Rectal smooth muscle tissue (tissue), 1 donor: ENCODE data around the gene MPO.

Source experiments
- H3K27ac ChIP-seq: one replicate; pipeline ENCODE4 v1.7.0; 2013; ENCODE audit warnings: low read depth, low read length, inconsistent platforms
- H3K27me3 ChIP-seq: one replicate; pipeline ENCODE4 v1.7.0; 2013; ENCODE audit warnings: low read length; ENCODE audit not compliant: control insufficient read depth, insufficient read depth
- H3K36me3 ChIP-seq: one replicate; pipeline ENCODE4 v1.7.0; 2013; ENCODE audit warnings: low read length; ENCODE audit not compliant: control insufficient read depth, insufficient read depth
- H3K4me1 ChIP-seq: one replicate; pipeline ENCODE4 v1.7.0; 2013; ENCODE audit warnings: low read length; ENCODE audit not compliant: control insufficient read depth, insufficient read depth
- H3K4me3 ChIP-seq: one replicate; pipeline ENCODE4 v1.7.0; 2013; ENCODE audit warnings: low read length
- H3K9ac ChIP-seq: one replicate; pipeline ENCODE4 v1.7.0; 2013; ENCODE audit warnings: low read length

Gene MPO

GRCh38 chr17:58307468-58308172 is 26.9 kb upstream of the MPO start:
- no peak overlapping the region for H3K27ac ChIP-seq
- H3K27me3 ChIP-seq: no peaks in the 10 kb centered on the region
- no peak overlapping the region for H3K4me3 ChIP-seq
- H3K4me1 ChIP-seq: no peaks in the 10 kb centered on the region
- H3K9ac ChIP-seq: no peak overlapping the region
- no peaks in the 10 kb centered on the region for H3K36me3 ChIP-seq

GRCh38 chr17:58306131-58306951 is 25.6 kb upstream of the MPO start:
- H3K4me3 ChIP-seq: no peak overlapping the region
- H3K27me3 ChIP-seq: no peaks in the 10 kb centered on the region
- no peak overlapping the region for H3K27ac ChIP-seq
- no peaks in the 10 kb centered on the region for H3K4me1 ChIP-seq
- H3K36me3 ChIP-seq: no peaks in the 10 kb centered on the region
- H3K9ac ChIP-seq: no peak overlapping the region

- Histone ChIP-seq H3K36me3 (no peaks in the 10 kb centered on the region), H3K9ac (no peak overlapping the region), H3K27ac (no peak overlapping the region), H3K4me3 (no peak overlapping the region), H3K4me1 (no peaks in the 10 kb centered on the region), H3K27me3 (no peaks in the 10 kb centered on the region)
These were observed 24.9 kb upstream of the MPO start for GRCh38 chr17:58305626-58306025.

GRCh38 chr17:58304750-58305486 is 24.2 kb upstream of the MPO start:
- no peaks in the 10 kb centered on the region for H3K27me3 ChIP-seq
- no peak overlapping the region for H3K4me3 ChIP-seq
- H3K36me3 ChIP-seq: no peaks in the 10 kb centered on the region
- no peaks in the 10 kb centered on the region for H3K4me1 ChIP-seq
- no peak overlapping the region for H3K9ac ChIP-seq
- H3K27ac ChIP-seq: no peak overlapping the region

- Histone ChIP-seq H3K9ac (no peak overlapping the region), H3K4me3 (no peak overlapping the region), H3K27me3 (no peaks in the 10 kb centered on the region), H3K27ac (no peak overlapping the region), H3K36me3 (no peaks in the 10 kb centered on the region), H3K4me1 (no peaks in the 10 kb centered on the region)
These were observed 23.4 kb upstream of the MPO start for GRCh38 chr17:58303971-58304749.

GRCh38 chr17:58302919-58303585 is 22.3 kb upstream of the MPO start:
- H3K27ac ChIP-seq: no peak overlapping the region
- H3K27me3 ChIP-seq: no peaks in the 10 kb centered on the region
- H3K4me3 ChIP-seq: no peak overlapping the region
- H3K36me3 ChIP-seq: no peaks in the 10 kb centered on the region
- no peak overlapping the region for H3K9ac ChIP-seq
- H3K4me1 ChIP-seq: no peaks in the 10 kb centered on the region

GRCh38 chr17:58302171-58302918 is 21.6 kb upstream of the MPO start:
- Histone ChIP-seq H3K36me3 (no peaks in the 10 kb centered on the region), H3K4me1 (no peaks in the 10 kb centered on the region), H3K9ac (no peak overlapping the region), H3K4me3 (no peak overlapping the region), H3K27ac (no peak overlapping the region), H3K27me3 (no peaks in the 10 kb centered on the region)

- no peak overlapping the region for H3K9ac ChIP-seq
These were observed 20.9 kb upstream of the MPO start for GRCh38 chr17:58301504-58302150.

GRCh38 chr17:58300336-58300735 is 19.6 kb upstream of the MPO start:
- Histone ChIP-seq H3K36me3 (no peaks in the 10 kb centered on the region), H3K9ac (no peak overlapping the region), H3K27ac (no peak overlapping the region), H3K4me1 (no peaks in the 10 kb centered on the region), H3K27me3 (no peaks in the 10 kb centered on the region), H3K4me3 (no peak overlapping the region)

More at GRCh38 chr17:58301504-58302150, 20.9 kb upstream of the MPO start:
- no peaks in the 10 kb centered on the region for H3K36me3 ChIP-seq
- H3K27me3 ChIP-seq: no peaks in the 10 kb centered on the region
- no peak overlapping the region for H3K27ac ChIP-seq
- no peaks in the 10 kb centered on the region for H3K4me1 ChIP-seq
- no peak overlapping the region for H3K4me3 ChIP-seq

- no peak overlapping the region for H3K9ac ChIP-seq
These were observed 13.3 kb upstream of the MPO start for GRCh38 chr17:58294034-58294433.

GRCh38 chr17:58291246-58291645 is 10.5 kb upstream of the MPO start:
- Histone ChIP-seq H3K4me3 (no peak overlapping the region), H3K27ac (no peak overlapping the region), H3K9ac (no peak overlapping the region), H3K36me3 (no peaks in the 10 kb centered on the region), H3K4me1 (no peaks in the 10 kb centered on the region), H3K27me3 (peaks cover 2% of the 10 kb centered on the region)

More at GRCh38 chr17:58294034-58294433, 13.3 kb upstream of the MPO start:
- Histone ChIP-seq H3K36me3 (no peaks in the 10 kb centered on the region), H3K27me3 (peaks cover 2% of the 10 kb centered on the region), H3K27ac (no peak overlapping the region), H3K4me1 (no peaks in the 10 kb centered on the region), H3K4me3 (no peak overlapping the region)
